HG02981 (cell line): Measurements from ENCODE around the gene MSLN.

Experiments
- ATAC-seq: cut with Tn5 transposase; IDR thresholded peaks from one replicate; pipeline ENCODE4 v1.9.1; 2021; ENCODE audit warnings: mild to moderate bottlenecking, moderate library complexity; ENCODE audit not compliant: unreplicated experiment

The MSLN gene

GRCh38 chr16:722835-723633, 37.5 kb upstream of the MSLN start:
- no peak for ATAC-seq

GRCh38 chr16:723695-724094, 36.8 kb upstream of the MSLN start:
- no peak for ATAC-seq

GRCh38 chr16:724188-725040, 36.1 kb upstream of the MSLN start:
- ATAC-seq: no peak

GRCh38 chr16:725041-725376, 35.5 kb upstream of the MSLN start:
- ATAC-seq: no peak

GRCh38 chr16:725463-726187, 34.9 kb upstream of the MSLN start:
- ATAC-seq: no peak

- ATAC-seq: no peak
Observed at GRCh38 chr16:726188-726437, 34.4 kb upstream of the MSLN start.

GRCh38 chr16:726438-727290, 33.9 kb upstream of the MSLN start, which contains the start of the genes CCDC78 and HAGHL:
Gene CCDC78 (minus strand): TSS chr16:726443. CDS start chr16:726367, 76 bp downstream.
Gene HAGHL (plus strand): TSS chr16:727106. CDS start chr16:727510, 404 bp downstream.
- ATAC-seq: no peak

GRCh38 chr16:727291-727977, 33.1 kb upstream of the MSLN start:
- ATAC-seq: no peak

GRCh38 chr16:728131-728889, 32.2 kb upstream of the MSLN start:
- peak; percentile 32 for ATAC-seq

- ATAC-seq: no peak
Observed at GRCh38 chr16:728890-729744, 31.4 kb upstream of the MSLN start.

- ATAC-seq: no peak
Observed at GRCh38 chr16:729768-730665, 30.5 kb upstream of the MSLN start.

- no peak for ATAC-seq
Observed at GRCh38 chr16:730666-731509, 29.6 kb upstream of the MSLN start.

GRCh38 chr16:732332-732731, 28.2 kb upstream of the MSLN start:
- no peak for ATAC-seq

GRCh38 chr16:732936-733335, 27.6 kb upstream of the MSLN start:
- ATAC-seq: no peak

- no peak for ATAC-seq
Observed at GRCh38 chr16:733382-734207, 26.9 kb upstream of the MSLN start.
